Ectodermal cell (in vitro differentiated cells): Measurements from ENCODE around the gene HS3ST6.
"Not testable (repeated sequence)": the region's sequence is repeated elsewhere in the genome, so short reads cannot be mapped to it uniquely, and the experiment has no call there.

Source experiments
- H3K27ac ChIP-seq: 2 replicates; pipeline ENCODE4 v1.7.0; 2013; ENCODE audit warnings: mild to moderate bottlenecking, low read depth, low read length; ENCODE audit not compliant: insufficient read depth, poor library complexity, severe bottlenecking
- H3K27me3 ChIP-seq: 2 replicates; pipeline ENCODE4 v1.7.0; 2013; ENCODE audit warnings: mild to moderate bottlenecking, low read length; ENCODE audit not compliant: insufficient read depth, control insufficient read depth, poor library complexity, severe bottlenecking
- H3K36me3 ChIP-seq: one replicate; pipeline ENCODE4 v1.7.0; 2013; ENCODE audit warnings: low read length; ENCODE audit not compliant: control insufficient read depth, insufficient read depth
- H3K4me1 ChIP-seq: one replicate; pipeline ENCODE4 v1.7.0; 2013; ENCODE audit warnings: low read length; ENCODE audit not compliant: control insufficient read depth, insufficient read depth
- H3K4me3 ChIP-seq: 2 replicates; pipeline ENCODE4 v1.7.0; 2013; ENCODE audit warnings: low read depth, low read length, control low read depth; ENCODE audit not compliant: insufficient read depth
- H3K9me3 ChIP-seq: 2 replicates; pipeline ENCODE4 v1.7.0; 2013; ENCODE audit warnings: mild to moderate bottlenecking, low read length, moderate library complexity; ENCODE audit not compliant: control insufficient read depth
- WGBS, 2 experiments: methylation state at CpG; one replicate each; pipeline ENCODE4 v1.1.7; 2013; ENCODE audit warnings: missing lambda C conversion rate in 2 of 2; 5-methylcytosine and 5-hydroxymethylcytosine counted together

Gene HS3ST6

DNA sequence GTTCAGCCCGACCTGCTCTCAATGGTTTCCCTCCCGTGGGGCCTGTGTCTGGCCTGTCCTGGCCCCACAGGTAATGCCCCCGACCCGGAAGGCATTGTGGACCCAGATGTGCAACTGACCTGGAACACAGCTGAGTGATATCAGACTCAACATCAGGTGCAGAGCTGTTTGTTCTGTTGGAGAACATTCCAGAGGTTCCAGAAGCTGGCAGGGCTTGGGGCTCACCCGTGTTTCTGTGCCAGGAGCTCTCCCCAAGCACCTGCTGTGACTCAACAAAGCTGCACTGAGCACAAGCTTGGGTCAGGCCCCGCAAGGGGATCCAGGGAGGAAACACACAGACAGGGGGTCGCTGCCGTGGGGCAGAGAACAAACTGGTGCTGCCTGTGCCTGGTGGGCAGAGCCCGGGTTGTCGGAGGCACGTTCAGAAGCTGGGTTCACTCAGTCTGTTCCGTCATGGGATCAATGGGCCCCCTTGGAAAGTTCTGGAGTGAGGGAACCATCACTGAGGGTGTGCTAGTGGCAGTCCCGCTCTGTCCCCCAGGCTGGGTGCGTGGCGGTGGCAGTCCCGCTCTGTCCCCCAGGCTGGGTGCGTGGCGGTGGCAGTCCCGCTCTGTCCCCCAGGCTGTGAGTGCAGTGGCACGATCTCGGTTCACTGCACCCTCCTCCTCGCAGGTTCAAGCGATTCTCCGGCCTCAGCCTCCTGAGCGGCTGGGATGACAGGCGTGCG, 22.1 kb downstream of the HS3ST6 start:
- Histone ChIP-seq H3K27ac (no peak overlapping the region), H3K4me3 (no peak overlapping the region), H3K36me3 (no peaks in the 10 kb centered on the region), H3K9me3 (no peaks in the 10 kb centered on the region), H3K27me3 (no peaks in the 10 kb centered on the region), H3K4me1 (no peaks in the 10 kb centered on the region)
- 86 to 87% methylated on average over 27 of the region's 27 CpGs for WGBS, 2 experiments

GRCh38 chr16:1895068-1895467, 23.1 kb downstream of the HS3ST6 start:
- Histone ChIP-seq H3K9me3 (no peaks in the 10 kb centered on the region), H3K36me3 (no peaks in the 10 kb centered on the region), H3K4me1 (no peaks in the 10 kb centered on the region), H3K27me3 (peaks cover 2% of the 10 kb centered on the region), H3K27ac (no peak overlapping the region), H3K4me3 (no peak overlapping the region)
- WGBS, 2 experiments = 87% methylated on average over 5 of the region's 5 CpGs

GRCh38 chr16:1890708-1891050, 27.5 kb downstream of the HS3ST6 start:
- peaks cover 7% of the 10 kb centered on the region for H3K27me3 ChIP-seq
- H3K9me3 ChIP-seq = no peaks in the 10 kb centered on the region
- no peaks in the 10 kb centered on the region for H3K36me3 ChIP-seq
- no peak overlapping the region for H3K4me3 ChIP-seq
- H3K4me1 ChIP-seq = no peaks in the 10 kb centered on the region
- 54 to 70% methylated on average over 4 of the region's 4 CpGs for WGBS, 2 experiments
- no peak overlapping the region for H3K27ac ChIP-seq

DNA sequence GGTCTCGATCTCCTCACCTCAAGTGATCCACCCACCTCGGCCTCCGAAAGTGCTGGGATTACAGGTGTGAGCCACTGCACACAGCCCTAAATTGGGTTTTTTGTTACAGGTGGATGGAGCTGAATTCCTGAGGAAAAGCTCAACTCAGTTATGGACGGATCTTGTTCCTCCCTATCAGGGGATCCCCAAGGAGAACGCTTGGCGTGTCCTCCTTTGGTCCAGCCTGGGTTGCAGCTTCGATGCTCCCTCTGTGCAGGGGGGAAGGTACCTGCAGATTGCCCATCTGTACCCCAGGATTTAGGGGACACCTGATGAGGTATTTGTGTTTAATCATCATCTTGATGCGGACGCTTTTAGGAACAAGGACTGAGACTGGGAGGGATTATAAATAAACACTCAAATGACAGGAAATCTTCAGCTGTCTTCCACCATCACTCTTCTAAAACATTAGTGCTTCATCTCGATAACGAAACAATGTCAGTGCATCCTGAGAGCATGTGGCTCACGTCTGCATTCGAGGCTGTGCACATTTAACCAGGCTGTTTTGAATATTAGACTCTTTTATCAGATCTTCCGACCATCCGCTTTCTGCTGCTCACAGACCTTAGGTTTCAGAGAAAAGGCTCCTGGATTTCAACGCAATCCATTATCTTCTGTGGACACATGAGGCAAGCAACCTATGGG, 28.0 kb downstream of the HS3ST6 start:
- 84 to 90% methylated on average over 14 to 16 of the region's 16 CpGs for WGBS, 2 experiments
- H3K9me3 ChIP-seq = no peaks in the 10 kb centered on the region
- peaks cover 7% of the 10 kb centered on the region for H3K27me3 ChIP-seq
- H3K27ac ChIP-seq = no peak overlapping the region
- no peaks in the 10 kb centered on the region for H3K36me3 ChIP-seq
- H3K4me3 ChIP-seq = no peak overlapping the region
- no peaks in the 10 kb centered on the region for H3K4me1 ChIP-seq

- H3K4me3 ChIP-seq = no peak overlapping the region
- H3K4me1 ChIP-seq = no peaks in the 10 kb centered on the region
- no peaks in the 10 kb centered on the region for H3K36me3 ChIP-seq
- H3K9me3 ChIP-seq = no peaks in the 10 kb centered on the region
- 94% methylated on average over 13 of the region's 14 CpGs for WGBS, 2 experiments
- H3K27ac ChIP-seq = no peak overlapping the region
- H3K27me3 ChIP-seq = peaks cover 7% of the 10 kb centered on the region
These were observed 30.4 kb downstream of the HS3ST6 start for GRCh38 chr16:1887711-1888354.

DNA sequence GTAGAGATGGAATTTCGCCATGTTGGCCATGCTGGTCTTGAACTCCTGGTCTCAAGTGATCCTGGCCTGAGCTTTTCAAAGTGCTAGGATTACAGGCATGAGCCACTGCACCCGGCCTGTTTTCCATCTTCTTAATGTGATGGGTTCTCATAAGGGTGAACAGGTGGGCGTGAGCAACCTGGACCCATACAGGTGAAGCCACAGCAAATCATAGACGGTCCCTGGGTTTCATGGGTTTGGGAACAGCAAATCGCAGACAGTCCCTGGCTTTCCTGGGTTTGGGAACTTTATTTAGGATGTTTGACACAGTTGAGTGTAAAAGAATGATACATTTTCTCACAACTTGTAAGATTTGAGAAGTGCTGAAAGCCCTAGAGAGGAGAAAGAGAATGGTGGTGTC, 33.3 kb downstream of the HS3ST6 start:
- WGBS, 2 experiments = 88 to 89% methylated on average over 5 of the region's 5 CpGs
- Histone ChIP-seq H3K27me3 (peaks cover 4% of the 10 kb centered on the region), H3K36me3 (no peaks in the 10 kb centered on the region), H3K27ac (no peak overlapping the region), H3K4me3 (no peak overlapping the region), H3K4me1 (no peaks in the 10 kb centered on the region), H3K9me3 (no peaks in the 10 kb centered on the region)

DNA sequence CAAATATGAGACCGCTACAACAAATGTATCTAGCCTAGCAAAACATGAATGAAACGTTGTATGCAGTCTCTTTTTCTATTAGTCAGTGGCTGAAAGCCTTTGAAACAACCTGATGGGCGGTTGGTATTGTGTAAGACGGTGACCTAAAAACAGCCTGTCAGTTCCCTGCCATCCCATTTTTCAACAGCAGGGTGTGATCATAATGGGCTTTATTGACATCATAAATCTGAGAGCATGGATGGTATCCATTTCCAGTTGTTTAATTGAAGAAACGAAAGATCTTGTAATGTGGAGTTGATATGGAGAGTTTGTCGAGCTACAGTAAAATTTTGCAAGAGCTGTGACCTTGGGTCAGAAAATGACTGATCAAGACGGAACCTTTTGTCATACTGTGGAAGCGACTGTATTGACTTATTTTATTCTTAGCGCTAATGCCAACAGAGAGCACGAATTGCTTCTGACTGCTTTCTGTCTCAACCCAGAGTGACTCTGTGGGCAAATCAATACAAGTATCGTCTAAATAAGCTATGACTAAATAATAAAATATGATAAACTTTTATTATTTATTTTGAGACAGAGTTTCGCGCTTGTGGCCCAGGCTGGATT, 34.0 kb downstream of the HS3ST6 start:
- H3K9me3 ChIP-seq = no peaks in the 10 kb centered on the region
- H3K27ac ChIP-seq = no peak overlapping the region
- WGBS, 2 experiments = 73 to 78% methylated on average over 12 of the region's 13 CpGs
- no peaks in the 10 kb centered on the region for H3K36me3 ChIP-seq
- H3K4me3 ChIP-seq = no peak overlapping the region
- no peaks in the 10 kb centered on the region for H3K4me1 ChIP-seq
- H3K27me3 ChIP-seq = no peaks in the 10 kb centered on the region

DNA sequence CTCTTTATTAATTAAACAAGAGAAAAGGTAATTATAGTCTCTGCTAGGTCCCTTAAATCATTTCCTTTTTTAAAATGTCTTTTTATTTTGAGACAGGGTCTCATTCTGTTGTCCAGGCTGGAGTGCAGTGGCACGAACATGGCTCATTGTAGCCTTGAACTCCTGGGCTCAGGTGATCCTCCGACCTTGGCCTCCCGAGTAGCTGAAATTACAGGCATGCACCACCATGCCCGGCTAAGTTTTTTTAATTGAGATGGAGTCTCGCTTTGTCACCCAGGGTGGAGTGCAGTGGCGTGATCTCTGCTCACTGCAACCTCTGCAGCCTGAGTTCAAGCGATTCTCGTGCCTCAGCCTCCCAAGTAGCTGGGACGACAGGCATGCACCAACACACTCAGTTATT, 37.0 kb downstream of the HS3ST6 start:
- WGBS, 2 experiments = 90 to 92% methylated on average over 9 of the region's 9 CpGs
- H3K9me3 ChIP-seq, H3K4me3 ChIP-seq, H3K27ac ChIP-seq, H3K4me1 ChIP-seq, H3K36me3 ChIP-seq: not testable (repeated sequence)
- H3K27me3 ChIP-seq = peaks cover 12% of the 10 kb centered on the region

- Histone ChIP-seq H3K27ac (no peak overlapping the region), H3K36me3 (no peaks in the 10 kb centered on the region), H3K27me3 (peaks cover 17% of the 10 kb centered on the region), H3K4me3 (no peak overlapping the region), H3K9me3 (no peaks in the 10 kb centered on the region), H3K4me1 (no peaks in the 10 kb centered on the region)
- 47 to 51% methylated on average over 2 of the region's 2 CpGs for WGBS, 2 experiments
These were observed 38.7 kb downstream of the HS3ST6 start for GRCh38 chr16:1879477-1879876.

DNA sequence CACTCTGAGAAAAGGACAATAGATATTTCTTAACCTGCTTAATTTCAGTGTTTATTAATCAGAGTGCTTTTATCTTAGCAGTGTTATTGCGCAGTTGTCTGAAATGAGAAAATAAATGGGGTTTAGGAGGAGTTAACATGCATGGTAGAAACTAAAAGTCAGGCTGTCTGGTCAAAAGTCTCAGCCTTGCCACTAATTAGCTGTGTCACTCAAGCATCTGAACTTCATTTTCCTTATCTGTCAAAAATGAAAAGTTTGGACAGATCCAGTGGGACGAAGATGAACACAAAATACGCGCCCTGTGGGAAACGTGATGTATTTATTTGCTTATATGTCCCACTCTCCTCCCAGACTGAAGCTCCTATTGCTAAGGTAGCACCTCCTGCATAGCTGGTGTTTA, 40.0 kb downstream of the HS3ST6 start:
- peaks cover 28% of the 10 kb centered on the region for H3K27me3 ChIP-seq
- no peaks in the 10 kb centered on the region for H3K36me3 ChIP-seq
- H3K4me1 ChIP-seq = no peaks in the 10 kb centered on the region
- no peak overlapping the region for H3K27ac ChIP-seq
- H3K4me3 ChIP-seq = no peak overlapping the region
- H3K9me3 ChIP-seq = no peaks in the 10 kb centered on the region
- WGBS, 2 experiments = 87 to 94% methylated on average over 5 of the region's 5 CpGs
